GM10847 (cell line): Measurements from ENCODE around the gene EEIG2.

Source experiments
- POLR2A ChIP-seq: IDR thresholded peaks from 2 replicates; pipeline ENCODE4 v1.6.1; 2011; ENCODE audit not compliant: insufficient read length; ENCODE audit errors: extremely low read depth

Gene EEIG2

GRCh38 chr1:108570128-108570527, 10.2 kb downstream of the EEIG2 start:
- TF ChIP-seq POLR2A, result no peak

GRCh38 chr1:108570998-108571401, 11.1 kb downstream of the EEIG2 start:
- no peak for TF ChIP-seq POLR2A

GRCh38 chr1:108572182-108572581, 12.3 kb downstream of the EEIG2 start:
- TF ChIP-seq POLR2A, result no peak

- TF ChIP-seq POLR2A, result no peak
These were observed 13.3 kb downstream of the EEIG2 start for GRCh38 chr1:108573183-108573582.

GRCh38 chr1:108574008-108574407, 14.1 kb downstream of the EEIG2 start:
- TF ChIP-seq POLR2A, result no peak

GRCh38 chr1:108575375-108575774, 15.5 kb downstream of the EEIG2 start:
- TF ChIP-seq POLR2A, result no peak

- TF ChIP-seq POLR2A, result no peak
These were observed 24.0 kb downstream of the EEIG2 start for GRCh38 chr1:108583757-108584427.

- TF ChIP-seq POLR2A, result no peak
These were observed 24.5 kb downstream of the EEIG2 start for GRCh38 chr1:108584428-108584856.

GRCh38 chr1:108585313-108585712, 25.4 kb downstream of the EEIG2 start:
- TF ChIP-seq POLR2A, result no peak

GRCh38 chr1:108590441-108590840, 30.5 kb downstream of the EEIG2 start:
- no peak for TF ChIP-seq POLR2A

GRCh38 chr1:108590957-108591356, 31.1 kb downstream of the EEIG2 start:
- no peak for TF ChIP-seq POLR2A

- TF ChIP-seq POLR2A, result no peak
These were observed 31.6 kb downstream of the EEIG2 start for GRCh38 chr1:108591466-108591865.

GRCh38 chr1:108592030-108592759, 32.3 kb downstream of the EEIG2 start:
- no peak for TF ChIP-seq POLR2A

GRCh38 chr1:108593448-108593847, 33.5 kb downstream of the EEIG2 start:
- TF ChIP-seq POLR2A, result no peak

- no peak for TF ChIP-seq POLR2A
These were observed 35.6 kb downstream of the EEIG2 start for GRCh38 chr1:108595507-108595906.

GRCh38 chr1:108597041-108597440, 37.1 kb downstream of the EEIG2 start:
- TF ChIP-seq POLR2A, result no peak

GRCh38 chr1:108598340-108598739, 38.4 kb downstream of the EEIG2 start:
- TF ChIP-seq POLR2A, result no peak
